NCI-H1048 (cell line): ENCODE data around the gene MRPL2.
A peak's percentile ranks its signal among the peaks of the same experiment; 100 is the strongest.
"Not testable (repeated sequence)": the region's sequence is repeated elsewhere in the genome, so short reads cannot be mapped to it uniquely, and the experiment has no call there.

Experiments used
- DNase-seq: peaks from one replicate; lab custom pipeline; 2025; lab: John Stamatoyannopoulos, UW

MRPL2 gene

GRCh38 chr6:43053545-43054205, 5.6 kb downstream of the MRPL2 start, which contains the start of gene CUL7:
Gene CUL7, minus strand, starts transcription at chr6:43053851. Its CDS starts 1,063 bp downstream, at chr6:43052788.
- peak; percentile 75 for DNase-seq

- no peak for DNase-seq
Measured at GRCh38 chr6:43052842-43053544, 6.2 kb downstream of the MRPL2 start.

- no peak for DNase-seq
Measured at GRCh38 chr6:43052225-43052841, 6.9 kb downstream of the MRPL2 start.

GRCh38 chr6:43050981-43051380, 8.3 kb downstream of the MRPL2 start:
- DNase-seq: no peak

GRCh38 chr6:43047998-43048397, 11.2 kb downstream of the MRPL2 start:
- no peak for DNase-seq

GRCh38 chr6:43045371-43045930, 13.8 kb downstream of the MRPL2 start:
- no peak for DNase-seq

GRCh38 chr6:43043310-43043709, 15.9 kb downstream of the MRPL2 start:
- DNase-seq: no peak

- DNase-seq: not testable (repeated sequence)
Measured at GRCh38 chr6:43041475-43041874, 17.8 kb downstream of the MRPL2 start.

GRCh38 chr6:43040542-43041257, 18.5 kb downstream of the MRPL2 start:
- no peak for DNase-seq

- no peak for DNase-seq
Measured at GRCh38 chr6:43038727-43039126, 20.5 kb downstream of the MRPL2 start.

- DNase-seq: no peak
Measured at GRCh38 chr6:43037706-43038105, 21.5 kb downstream of the MRPL2 start.

GRCh38 chr6:43037197-43037596, 22.0 kb downstream of the MRPL2 start:
- no peak for DNase-seq

GRCh38 chr6:43036712-43037111, 22.5 kb downstream of the MRPL2 start:
- DNase-seq: no peak

GRCh38 chr6:43035495-43036194, 23.6 kb downstream of the MRPL2 start:
- no peak for DNase-seq

- DNase-seq: no peak
Measured at GRCh38 chr6:43034190-43034525, 25.1 kb downstream of the MRPL2 start.

GRCh38 chr6:43033496-43034189, 25.6 kb downstream of the MRPL2 start:
- DNase-seq: no peak

GRCh38 chr6:43032326-43032725, 26.9 kb downstream of the MRPL2 start:
- DNase-seq: no peak

- no peak for DNase-seq
Measured at GRCh38 chr6:43029120-43029519, 30.1 kb downstream of the MRPL2 start.

- no peak for DNase-seq
Measured at GRCh38 chr6:43026365-43026764, 32.9 kb downstream of the MRPL2 start.

- DNase-seq: no peak
Measured at GRCh38 chr6:43024436-43024835, 34.8 kb downstream of the MRPL2 start.
